ENCODE results near the gene TMEM179. TPM values are rescaled to one million over a fixed set of nuclear protein-coding genes. Genes with fewer than 3 reads are reported as not detected.

The TMEM179 gene
- polyA plus RNA-seq, 1 donor from 2014 or later, result 20.3 TPM

GRCh38 chr14:104636131-104636530 lies 31.6 kb upstream of the TMEM179 start:
- Histone ChIP-seq H3K79me2 (replicated peaks; ENCODE audit: insufficient read depth, low read length) (no peaks in the 10 kb centered on the region), H2AFZ (ENCODE audit: low read depth, low read length) (no peak overlapping the region), H4K20me1 (ENCODE audit: insufficient read depth) (no peaks in the 10 kb centered on the region), H3K9me2 (ENCODE audit: insufficient read depth, low read length) (no peaks in the 10 kb centered on the region), H3K9ac (ENCODE audit: low read length) (no peak overlapping the region), H3K36me3 (ENCODE audit: insufficient read depth, low read length) (no peaks in the 10 kb centered on the region), H3K4me2 (ENCODE audit: low read length) (no peak overlapping the region), H3K4me3 (ENCODE audit: low read length) (no peak overlapping the region), H3K27me3 (ENCODE audit: insufficient read depth, low read depth, low read length) (no peaks in the 10 kb centered on the region), H3F3A (ENCODE audit: insufficient read depth, low read length, poor library complexity, severe bottlenecking) (no peaks in the 10 kb centered on the region), H3K9me3 (ENCODE audit: low read length) (no peaks in the 10 kb centered on the region), H3K27ac (ENCODE audit: low read length) (no peak overlapping the region)
- no peak for TF ChIP-seq REST (IDR thresholded peaks at IDR 0.05; ENCODE audit: borderline replicate concordance)
- TF ChIP-seq TAF1 (IDR thresholded peaks at IDR 0.05; ENCODE audit: low read depth), result no peak
- no peak for TF ChIP-seq MXI1 (conservative IDR thresholded peaks at IDR 0.05; ENCODE audit: poor library complexity, severe bottlenecking)
- TF ChIP-seq POLR2AphosphoS5 (IDR thresholded peaks at IDR 0.05), result no peak
- no peak for TF ChIP-seq EZH2 (IDR thresholded peaks at IDR 0.05; ENCODE audit: borderline replicate concordance, insufficient read depth, low read length, poor library complexity, severe bottlenecking)
- TF ChIP-seq SMC3 (conservative IDR thresholded peaks at IDR 0.05; ENCODE audit: poor library complexity), result no peak
- TF ChIP-seq EP300 (conservative IDR thresholded peaks at IDR 0.05; ENCODE audit: poor library complexity, severe bottlenecking), result no peak
- no peak for TF ChIP-seq RAD21 (conservative IDR thresholded peaks at IDR 0.05)
- TF ChIP-seq CTCF (IDR thresholded peaks at IDR 0.05; ENCODE audit: poor library complexity, severe bottlenecking), result no peak

- Histone ChIP-seq H3K27me3 (ENCODE audit: insufficient read depth, low read depth, low read length) (no peaks in the 10 kb centered on the region), H3K4me2 (ENCODE audit: low read length) (no peak overlapping the region), H3K9ac (ENCODE audit: low read length) (no peak overlapping the region), H2AFZ (ENCODE audit: low read depth, low read length) (no peak overlapping the region), H3K27ac (ENCODE audit: low read length) (no peak overlapping the region), H3K36me3 (ENCODE audit: insufficient read depth, low read length) (no peaks in the 10 kb centered on the region), H3K9me3 (ENCODE audit: low read length) (no peaks in the 10 kb centered on the region), H4K20me1 (ENCODE audit: insufficient read depth) (no peaks in the 10 kb centered on the region), H3K4me3 (ENCODE audit: low read length) (no peak overlapping the region), H3F3A (ENCODE audit: insufficient read depth, low read length, poor library complexity, severe bottlenecking) (no peaks in the 10 kb centered on the region), H3K9me2 (ENCODE audit: insufficient read depth, low read length) (no peaks in the 10 kb centered on the region), H3K79me2 (replicated peaks; ENCODE audit: insufficient read depth, low read length) (no peaks in the 10 kb centered on the region)
- TF ChIP-seq RAD21 (conservative IDR thresholded peaks at IDR 0.05) (no peak), MXI1 (conservative IDR thresholded peaks at IDR 0.05; ENCODE audit: poor library complexity, severe bottlenecking) (no peak), CTCF (IDR thresholded peaks at IDR 0.05; ENCODE audit: poor library complexity, severe bottlenecking) (no peak), TAF1 (IDR thresholded peaks at IDR 0.05; ENCODE audit: low read depth) (no peak), EP300 (conservative IDR thresholded peaks at IDR 0.05; ENCODE audit: poor library complexity, severe bottlenecking) (no peak), SMC3 (conservative IDR thresholded peaks at IDR 0.05; ENCODE audit: poor library complexity) (no peak), POLR2AphosphoS5 (IDR thresholded peaks at IDR 0.05) (no peak), EZH2 (IDR thresholded peaks at IDR 0.05; ENCODE audit: borderline replicate concordance, insufficient read depth, low read length, poor library complexity, severe bottlenecking) (no peak), REST (IDR thresholded peaks at IDR 0.05; ENCODE audit: borderline replicate concordance) (no peak)
Measured at GRCh38 chr14:104635717-104636116, 31.1 kb upstream of the TMEM179 start.

Measured in neural cell (in vitro differentiated cells).